ENCODE results near the gene RGS19. TPM values are rescaled to one million over a fixed set of nuclear protein-coding genes. Genes with fewer than 3 reads are reported as not detected.
"Not testable (repeated sequence)": the region's sequence is repeated elsewhere in the genome, so short reads cannot be mapped to it uniquely, and the experiment has no call there.

RGS19 gene
- total RNA-seq, 1 donor from 2014 or later: 2.0 TPM

DNA sequence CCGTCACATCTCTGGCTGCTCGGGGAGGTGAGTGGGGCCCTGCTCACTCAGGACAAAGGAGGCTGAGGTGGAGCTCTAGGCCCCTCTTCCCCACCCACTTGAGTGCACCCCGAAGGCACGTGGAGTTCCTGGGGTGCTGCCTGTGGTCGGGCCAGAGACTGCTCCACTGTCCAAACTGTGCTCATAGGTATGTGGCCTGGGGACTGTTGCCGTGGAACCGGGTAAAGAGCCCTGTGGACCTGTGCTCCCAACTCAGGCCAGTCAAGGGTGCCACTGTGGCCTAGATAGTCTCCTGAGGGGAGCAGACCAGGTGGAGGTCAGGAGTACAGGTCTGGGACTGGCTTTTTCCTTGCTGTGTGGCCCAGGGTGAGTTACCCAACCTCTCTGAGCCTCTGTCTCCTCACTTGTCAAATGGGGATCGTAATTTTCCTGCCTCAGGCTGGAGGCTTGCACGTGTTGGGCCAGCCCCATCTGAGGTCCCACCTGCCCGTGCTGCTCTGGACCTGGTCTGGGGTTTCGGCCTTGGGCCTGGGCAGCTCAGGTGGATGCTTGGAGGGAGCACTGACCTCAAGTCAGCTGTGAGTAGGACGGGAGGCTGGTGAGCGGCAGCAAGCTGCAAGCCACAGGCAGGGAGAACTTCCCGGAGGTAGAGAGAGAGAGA lies 40.5 kb upstream of the RGS19 start:
- Histone ChIP-seq H2AFZ (replicated peaks) (no peak overlapping the region), H3K27me3 (peaks cover 32% of the 10 kb centered on the region), H4K20me1 (ENCODE audit: low read depth) (no peaks in the 10 kb centered on the region), H3K79me2 (ENCODE audit: low read depth) (no peaks in the 10 kb centered on the region), H3K27ac (no peak overlapping the region), H3K4me2 (no peak overlapping the region), H3K9ac (no peak overlapping the region), H3K9me3 (ENCODE audit: low read depth) (no peaks in the 10 kb centered on the region), H3F3A (ENCODE audit: low read depth) (no peaks in the 10 kb centered on the region), H3K36me3 (no peaks in the 10 kb centered on the region), H3K4me1 (no peaks in the 10 kb centered on the region), H3K4me3 (no peak overlapping the region)
- H3K36me3 Mint-ChIP-seq: no peaks in the 10 kb centered on the region
- no peak overlapping the region for H3K4me3 Mint-ChIP-seq
- peaks cover 5% of the 10 kb centered on the region for H3K4me1 Mint-ChIP-seq
- H3K27me3 Mint-ChIP-seq (ENCODE audit: insufficient read depth, low read depth): peaks cover 23% of the 10 kb centered on the region
- H3K9me3 Mint-ChIP-seq: peaks cover 6% of the 10 kb centered on the region
- H3K27ac Mint-ChIP-seq: no peak overlapping the region
- DNase-seq (ENCODE audit: low spot score): no peak
- no peak for TF ChIP-seq CTCF (IDR thresholded peaks at IDR 0.05)
- TF ChIP-seq EZH2 (IDR thresholded peaks at IDR 0.05): no peak
- TF ChIP-seq EZH2phosphoT487 (IDR thresholded peaks at IDR 0.05): no peak

DNA sequence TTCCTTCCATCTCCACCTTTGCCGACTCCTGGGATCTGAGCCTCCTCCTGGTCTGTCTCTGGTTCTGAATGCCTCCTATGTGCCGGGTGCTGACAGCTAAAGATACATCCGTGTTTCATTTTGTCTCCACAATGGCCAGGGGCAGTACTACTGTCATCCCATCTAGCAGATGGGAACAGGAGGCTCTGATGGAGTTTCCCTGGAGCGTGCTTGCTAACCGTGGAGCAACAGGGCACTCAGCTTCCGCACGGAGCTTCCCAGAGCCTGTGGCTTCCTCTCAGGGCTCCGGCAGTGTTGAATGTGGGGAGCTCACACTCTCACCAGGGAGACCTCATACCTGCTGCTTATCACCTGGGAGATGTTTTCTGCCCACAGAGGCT lies 40.0 kb upstream of the RGS19 start:
- Mint-ChIP-seq H3K9me3 (peaks cover 2% of the 10 kb centered on the region), H3K4me1 (peaks cover 5% of the 10 kb centered on the region), H3K27ac (no peak overlapping the region), H3K4me3 (no peak overlapping the region), H3K36me3 (no peaks in the 10 kb centered on the region), H3K27me3 (ENCODE audit: insufficient read depth, low read depth) (peaks cover 22% of the 10 kb centered on the region)
- no peak for DNase-seq (ENCODE audit: low spot score)
- Histone ChIP-seq H3K36me3 (no peaks in the 10 kb centered on the region), H3K4me3 (no peak overlapping the region), H2AFZ (replicated peaks) (no peak overlapping the region), H4K20me1 (ENCODE audit: low read depth) (no peaks in the 10 kb centered on the region), H3K9me3 (ENCODE audit: low read depth) (no peaks in the 10 kb centered on the region), H3K27me3 (peaks cover 32% of the 10 kb centered on the region), H3K4me2 (no peak overlapping the region), H3K4me1 (no peaks in the 10 kb centered on the region), H3K79me2 (ENCODE audit: low read depth) (no peaks in the 10 kb centered on the region), H3K27ac (no peak overlapping the region), H3F3A (ENCODE audit: low read depth) (no peaks in the 10 kb centered on the region), H3K9ac (no peak overlapping the region)
- TF ChIP-seq EZH2phosphoT487 (IDR thresholded peaks at IDR 0.05) (no peak), EZH2 (IDR thresholded peaks at IDR 0.05) (no peak), CTCF (IDR thresholded peaks at IDR 0.05) (no peak)

GRCh38 chr20:64117432-64117777 lies 38.1 kb upstream of the RGS19 start:
- H3K9me3 ChIP-seq (ENCODE audit: low read depth); H3K36me3 ChIP-seq; H3K36me3 Mint-ChIP-seq; H3K27ac ChIP-seq; H3K9ac ChIP-seq; H3K4me3 ChIP-seq; H3K79me2 ChIP-seq (ENCODE audit: low read depth); H3K4me1 ChIP-seq; H3F3A ChIP-seq (ENCODE audit: low read depth); H3K9me3 Mint-ChIP-seq; H3K27ac Mint-ChIP-seq; H3K4me2 ChIP-seq; H2AFZ ChIP-seq (replicated peaks); H3K4me1 Mint-ChIP-seq; H4K20me1 ChIP-seq (ENCODE audit: low read depth); DNase-seq (ENCODE audit: low spot score); H3K4me3 Mint-ChIP-seq: not testable (repeated sequence)
- peaks cover 24% of the 10 kb centered on the region for H3K27me3 Mint-ChIP-seq (ENCODE audit: insufficient read depth, low read depth)
- H3K27me3 ChIP-seq: peaks cover 19% of the 10 kb centered on the region

DNA sequence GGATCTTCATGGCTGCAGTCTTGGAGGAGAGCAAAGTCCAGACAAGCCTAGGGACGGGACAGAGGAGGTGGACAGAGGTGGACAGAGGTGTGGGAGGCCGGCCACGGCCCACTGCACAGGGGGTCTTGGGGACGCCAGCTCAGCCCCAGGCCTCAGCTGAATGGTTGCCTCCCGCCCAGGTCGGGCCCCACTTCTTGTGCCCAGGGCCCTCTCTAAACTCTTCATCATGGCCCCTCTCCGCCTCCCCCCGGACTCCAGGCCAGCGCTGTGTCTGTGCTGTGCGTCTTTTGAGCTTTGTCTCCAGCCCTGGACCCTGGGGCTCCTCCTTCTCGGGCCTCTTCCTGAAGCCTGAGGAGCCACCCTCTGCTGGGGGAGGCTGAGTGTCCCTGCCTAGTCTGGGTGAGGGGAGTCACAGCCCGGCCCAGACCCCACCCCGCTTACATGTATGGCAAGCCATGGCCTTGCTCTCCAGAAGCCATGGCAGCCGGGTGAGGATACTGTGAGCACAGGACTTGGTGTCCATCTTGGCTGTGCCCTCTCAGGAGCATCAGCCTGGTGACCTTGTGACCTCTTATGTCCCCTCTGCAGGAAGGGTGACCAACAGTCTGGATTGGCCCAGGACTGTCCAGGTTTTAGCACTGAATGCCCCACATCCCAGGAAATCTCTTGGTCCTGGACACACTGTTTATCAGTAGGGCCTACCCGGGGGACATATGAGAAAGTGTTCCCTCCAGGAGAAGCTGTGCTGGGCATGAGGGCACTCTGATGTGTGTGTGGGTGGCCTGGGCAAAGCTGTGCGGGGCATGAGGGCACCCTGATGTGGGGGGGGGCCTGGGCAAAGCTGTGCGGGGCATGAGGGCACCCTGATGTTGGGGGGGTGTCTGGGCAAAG lies 37.5 kb upstream of the RGS19 start:
- Mint-ChIP-seq H3K27ac (no peak overlapping the region), H3K27me3 (ENCODE audit: insufficient read depth, low read depth) (peaks cover 22% of the 10 kb centered on the region), H3K4me3 (no peak overlapping the region)

More for the DNA sequence above, 37.5 kb upstream of the RGS19 start:
- H2AFZ ChIP-seq (replicated peaks): no peak overlapping the region
- H3K4me1 Mint-ChIP-seq: peaks cover 5% of the 10 kb centered on the region
- H3F3A ChIP-seq (ENCODE audit: low read depth): no peaks in the 10 kb centered on the region
- H4K20me1 ChIP-seq (ENCODE audit: low read depth): no peaks in the 10 kb centered on the region
- DNase-seq (ENCODE audit: low spot score): no peak
- H3K4me3 ChIP-seq: no peak overlapping the region
- no peaks in the 10 kb centered on the region for H3K79me2 ChIP-seq (ENCODE audit: low read depth)
- H3K27ac ChIP-seq: no peak overlapping the region
- H3K27me3 ChIP-seq: peaks cover 13% of the 10 kb centered on the region
- no peak for TF ChIP-seq CTCF (IDR thresholded peaks at IDR 0.05)
- no peak for TF ChIP-seq EZH2phosphoT487 (IDR thresholded peaks at IDR 0.05)
- no peak for TF ChIP-seq EZH2 (IDR thresholded peaks at IDR 0.05)
- no peaks in the 10 kb centered on the region for H3K36me3 Mint-ChIP-seq
- no peaks in the 10 kb centered on the region for H3K4me1 ChIP-seq
- no peak overlapping the region for H3K9ac ChIP-seq
- H3K9me3 Mint-ChIP-seq: no peaks in the 10 kb centered on the region
- H3K36me3 ChIP-seq: no peaks in the 10 kb centered on the region
- H3K9me3 ChIP-seq (ENCODE audit: low read depth): no peaks in the 10 kb centered on the region
- no peak overlapping the region for H3K4me2 ChIP-seq
